Upper lobe of left lung (tissue), 4 donors: ENCODE results near the gene LEMD1.

Experiments
- EP300 ChIP-seq, 4 donors: sonication (generic); formaldehyde crosslinking; IDR thresholded peaks; one replicate each; pipeline ENCODE4 v1.5.1; 2017; ENCODE audit warnings: antibody characterized with exemption in 4 of 4, control low read depth in 2 of 4
- TF ChIP-seq, protein P1 (sequence below), 6 experiments: fragments of 450-650 bp in 4 of 6; fragments of 200-600 bp in 2 of 6; sonication (generic) in 2 of 6; IDR thresholded peaks; one replicate each; pipeline ENCODE4 v1.5.1; 2016 to 2019; ENCODE audit warnings: antibody characterized with exemption in 6 of 6

DNA sequence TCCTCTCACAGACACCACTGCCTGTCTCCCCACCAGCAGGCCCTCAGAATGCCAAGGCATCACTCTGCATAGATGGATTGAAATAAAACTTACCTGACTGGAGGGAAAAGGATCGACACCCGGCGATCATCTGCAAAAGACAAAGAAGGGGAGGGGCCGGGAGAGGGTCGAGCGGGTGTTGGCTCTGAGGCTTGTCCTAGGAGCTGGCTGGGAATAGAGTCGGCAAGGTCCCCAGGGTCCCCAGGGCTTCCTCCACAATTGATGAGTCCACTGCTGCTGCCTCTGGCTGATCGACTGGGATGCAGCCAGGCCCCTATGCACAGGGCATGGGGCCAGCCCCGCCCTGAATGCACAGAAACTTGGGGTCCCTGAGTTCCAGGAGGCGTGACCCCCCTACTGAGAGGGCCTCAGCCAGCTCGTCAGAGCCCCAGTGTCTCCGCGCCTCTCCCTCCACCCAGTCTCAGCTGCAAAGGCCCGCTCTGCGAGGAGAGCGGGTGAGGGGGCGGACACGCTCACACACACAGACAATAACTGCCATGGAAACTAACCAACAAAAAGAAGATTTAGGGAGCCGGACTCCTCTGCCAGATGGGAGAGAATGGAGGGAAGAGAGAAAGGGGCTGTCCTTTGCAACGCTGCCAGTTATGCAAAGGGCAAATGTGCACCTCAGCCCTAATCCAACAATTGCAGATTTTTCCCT is 65.3 kb downstream of the LEMD1 start, which contains the start of gene KLHDC8A:
- TF ChIP-seq, protein P1, sequence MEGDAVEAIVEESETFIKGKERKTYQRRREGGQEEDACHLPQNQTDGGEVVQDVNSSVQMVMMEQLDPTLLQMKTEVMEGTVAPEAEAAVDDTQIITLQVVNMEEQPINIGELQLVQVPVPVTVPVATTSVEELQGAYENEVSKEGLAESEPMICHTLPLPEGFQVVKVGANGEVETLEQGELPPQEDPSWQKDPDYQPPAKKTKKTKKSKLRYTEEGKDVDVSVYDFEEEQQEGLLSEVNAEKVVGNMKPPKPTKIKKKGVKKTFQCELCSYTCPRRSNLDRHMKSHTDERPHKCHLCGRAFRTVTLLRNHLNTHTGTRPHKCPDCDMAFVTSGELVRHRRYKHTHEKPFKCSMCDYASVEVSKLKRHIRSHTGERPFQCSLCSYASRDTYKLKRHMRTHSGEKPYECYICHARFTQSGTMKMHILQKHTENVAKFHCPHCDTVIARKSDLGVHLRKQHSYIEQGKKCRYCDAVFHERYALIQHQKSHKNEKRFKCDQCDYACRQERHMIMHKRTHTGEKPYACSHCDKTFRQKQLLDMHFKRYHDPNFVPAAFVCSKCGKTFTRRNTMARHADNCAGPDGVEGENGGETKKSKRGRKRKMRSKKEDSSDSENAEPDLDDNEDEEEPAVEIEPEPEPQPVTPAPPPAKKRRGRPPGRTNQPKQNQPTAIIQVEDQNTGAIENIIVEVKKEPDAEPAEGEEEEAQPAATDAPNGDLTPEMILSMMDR (IDR thresholded peaks at IDR 0.05): no peak
- TF ChIP-seq EP300 (IDR thresholded peaks at IDR 0.05): no peak
